ENCODE results near the gene KIAA0232. TPM values are rescaled to one million over a fixed set of nuclear protein-coding genes. Genes with fewer than 3 reads are reported as not detected.

The KIAA0232 gene
- total RNA-seq, 1 donor from 2014 or later: 27.2 TPM

DNA sequence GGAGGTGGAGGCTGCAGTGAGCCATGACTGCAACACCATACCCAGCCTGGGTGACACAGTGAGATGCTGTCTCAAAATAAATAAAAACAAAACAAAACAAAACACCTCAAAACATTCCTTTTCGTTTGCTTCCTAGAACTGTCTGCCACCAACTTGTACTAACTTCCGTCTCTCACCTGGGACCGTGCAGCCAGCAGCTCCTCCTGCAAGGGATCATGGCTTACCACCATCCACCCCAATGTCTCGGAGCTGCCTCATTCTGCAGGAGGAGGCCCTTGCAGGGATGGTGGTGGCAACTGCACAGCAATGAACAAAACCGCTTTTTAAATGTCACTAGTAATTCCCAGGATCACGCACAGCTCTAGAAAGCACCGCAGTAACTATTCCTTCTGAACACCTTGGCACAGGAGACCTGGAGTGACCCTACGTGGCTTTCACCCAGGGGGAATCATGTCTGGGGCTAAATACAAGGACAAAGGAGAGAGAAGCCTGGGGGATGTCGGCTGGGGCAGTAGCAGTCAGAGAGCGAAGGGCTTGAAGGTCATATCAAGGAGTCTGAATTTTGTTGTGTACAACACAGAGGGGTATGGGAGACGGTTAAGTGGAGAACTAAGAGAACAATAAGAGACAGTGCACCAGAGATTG is 17.4 kb upstream of the KIAA0232 start:
- Mint-ChIP-seq H3K36me3 (ENCODE audit: low read depth, unreplicated experiment) (no peaks in the 10 kb centered on the region), H3K4me1 (ENCODE audit: unreplicated experiment) (peaks cover 3% of the 10 kb centered on the region), H3K27ac (ENCODE audit: unreplicated experiment) (no peak overlapping the region), H3K27me3 (ENCODE audit: unreplicated experiment) (peaks cover 16% of the 10 kb centered on the region), H3K9me3 (ENCODE audit: unreplicated experiment) (no peaks in the 10 kb centered on the region), H3K4me3 (ENCODE audit: unreplicated experiment) (no peak overlapping the region)
- no peak for DNase-seq (ENCODE audit: low spot score)
- TF ChIP-seq, protein P1, sequence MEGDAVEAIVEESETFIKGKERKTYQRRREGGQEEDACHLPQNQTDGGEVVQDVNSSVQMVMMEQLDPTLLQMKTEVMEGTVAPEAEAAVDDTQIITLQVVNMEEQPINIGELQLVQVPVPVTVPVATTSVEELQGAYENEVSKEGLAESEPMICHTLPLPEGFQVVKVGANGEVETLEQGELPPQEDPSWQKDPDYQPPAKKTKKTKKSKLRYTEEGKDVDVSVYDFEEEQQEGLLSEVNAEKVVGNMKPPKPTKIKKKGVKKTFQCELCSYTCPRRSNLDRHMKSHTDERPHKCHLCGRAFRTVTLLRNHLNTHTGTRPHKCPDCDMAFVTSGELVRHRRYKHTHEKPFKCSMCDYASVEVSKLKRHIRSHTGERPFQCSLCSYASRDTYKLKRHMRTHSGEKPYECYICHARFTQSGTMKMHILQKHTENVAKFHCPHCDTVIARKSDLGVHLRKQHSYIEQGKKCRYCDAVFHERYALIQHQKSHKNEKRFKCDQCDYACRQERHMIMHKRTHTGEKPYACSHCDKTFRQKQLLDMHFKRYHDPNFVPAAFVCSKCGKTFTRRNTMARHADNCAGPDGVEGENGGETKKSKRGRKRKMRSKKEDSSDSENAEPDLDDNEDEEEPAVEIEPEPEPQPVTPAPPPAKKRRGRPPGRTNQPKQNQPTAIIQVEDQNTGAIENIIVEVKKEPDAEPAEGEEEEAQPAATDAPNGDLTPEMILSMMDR (IDR thresholded peaks at IDR 0.05; ENCODE audit: unreplicated experiment): no peak

DNA sequence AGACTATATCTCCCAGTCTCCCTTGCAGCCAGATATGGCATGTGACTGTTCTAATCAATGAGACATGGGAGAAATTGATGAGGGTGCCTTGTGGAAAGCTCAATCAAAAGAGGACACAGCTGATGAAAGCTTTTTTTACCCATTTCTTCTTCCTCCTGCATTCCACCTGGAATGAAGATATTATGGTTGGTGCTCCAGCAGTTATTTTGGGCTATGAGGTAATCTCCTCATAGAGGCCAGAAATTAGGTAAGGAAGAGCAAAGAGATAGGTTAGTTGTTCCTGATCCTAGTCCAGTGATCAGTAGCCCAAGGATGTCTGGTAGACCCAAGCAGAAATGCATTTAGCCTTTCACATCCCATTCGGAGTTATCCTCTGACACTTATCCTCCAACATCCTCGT is 16.8 kb upstream of the KIAA0232 start:
- no peak for DNase-seq (ENCODE audit: low spot score)
- no peaks in the 10 kb centered on the region for H3K36me3 Mint-ChIP-seq (ENCODE audit: low read depth, unreplicated experiment)
- H3K4me1 Mint-ChIP-seq (ENCODE audit: unreplicated experiment): peaks cover 3% of the 10 kb centered on the region
- H3K27me3 Mint-ChIP-seq (ENCODE audit: unreplicated experiment): peaks cover 16% of the 10 kb centered on the region
- no peak overlapping the region for H3K4me3 Mint-ChIP-seq (ENCODE audit: unreplicated experiment)
- H3K9me3 Mint-ChIP-seq (ENCODE audit: unreplicated experiment): no peaks in the 10 kb centered on the region
- H3K27ac Mint-ChIP-seq (ENCODE audit: unreplicated experiment): no peak overlapping the region
- TF ChIP-seq, protein P1 (IDR thresholded peaks at IDR 0.05; ENCODE audit: unreplicated experiment): no peak

DNA sequence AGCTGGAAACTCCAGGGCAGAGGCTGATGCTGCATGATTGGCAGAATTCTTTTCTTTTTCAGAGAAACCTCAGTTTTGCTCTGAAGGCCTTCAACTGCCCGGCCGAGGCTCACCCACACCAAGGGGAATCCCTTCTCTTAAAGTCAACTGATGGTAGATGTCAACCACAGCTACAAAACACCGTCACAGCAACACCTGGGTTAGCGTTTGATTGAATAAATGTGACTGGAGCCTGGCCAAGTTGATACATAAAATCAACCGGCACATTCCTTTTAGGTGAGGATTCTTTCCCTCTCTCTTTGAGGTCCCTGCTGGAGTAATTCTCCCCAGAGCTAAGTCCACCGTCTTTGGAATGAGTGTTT is 15.2 kb upstream of the KIAA0232 start:
- Mint-ChIP-seq H3K4me1 (ENCODE audit: unreplicated experiment) (no peaks in the 10 kb centered on the region), H3K27ac (ENCODE audit: unreplicated experiment) (no peak overlapping the region), H3K27me3 (ENCODE audit: unreplicated experiment) (peaks cover 6% of the 10 kb centered on the region), H3K36me3 (ENCODE audit: low read depth, unreplicated experiment) (no peaks in the 10 kb centered on the region), H3K9me3 (ENCODE audit: unreplicated experiment) (no peaks in the 10 kb centered on the region), H3K4me3 (ENCODE audit: unreplicated experiment) (no peak overlapping the region)
- no peak for DNase-seq (ENCODE audit: low spot score)
- TF ChIP-seq, protein P1 (IDR thresholded peaks at IDR 0.05; ENCODE audit: unreplicated experiment): no peak

DNA sequence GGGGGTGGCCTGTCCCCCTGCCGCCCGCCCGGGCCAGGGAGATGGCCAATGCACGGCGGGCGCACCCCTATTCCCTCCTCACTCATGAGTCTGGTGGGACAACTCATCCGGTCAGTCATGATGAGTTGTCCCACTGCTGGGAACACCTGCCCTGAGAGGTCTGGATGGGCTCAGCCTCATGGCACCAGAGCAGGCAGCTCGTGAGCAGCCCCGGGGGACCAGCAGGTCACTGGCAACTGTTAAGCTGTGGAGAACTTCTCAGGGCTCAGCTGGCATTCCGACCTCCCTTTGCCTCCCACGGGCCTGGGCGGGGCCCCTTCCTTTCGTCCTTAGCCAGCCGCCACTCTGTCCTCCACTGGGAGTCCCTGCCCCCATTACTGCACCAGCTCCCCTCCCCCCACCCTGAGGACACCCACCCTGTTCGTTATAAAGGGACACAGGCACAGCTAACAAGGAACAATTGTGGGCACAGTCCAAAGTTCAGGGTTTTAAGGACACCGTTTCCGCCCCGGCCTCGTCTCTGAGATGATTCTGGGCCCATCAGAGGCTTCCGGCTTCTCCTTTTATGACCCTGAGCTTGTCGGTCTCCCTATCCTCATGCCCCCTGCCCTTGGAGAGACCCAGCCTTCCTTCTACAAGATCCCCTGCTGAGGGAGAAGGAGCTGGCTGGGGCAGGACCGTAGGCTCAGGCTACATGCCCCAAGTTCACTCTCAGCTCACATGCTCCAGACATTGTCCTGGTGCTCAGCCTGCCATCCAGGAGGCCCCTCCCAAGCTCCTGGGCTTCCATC is 14.6 kb upstream of the KIAA0232 start:
- H3K27me3 Mint-ChIP-seq (ENCODE audit: unreplicated experiment): peaks cover 6% of the 10 kb centered on the region
- H3K4me3 Mint-ChIP-seq (ENCODE audit: unreplicated experiment): no peak overlapping the region
- H3K9me3 Mint-ChIP-seq (ENCODE audit: unreplicated experiment): no peaks in the 10 kb centered on the region
- DNase-seq (ENCODE audit: low spot score): no peak
- no peak overlapping the region for H3K27ac Mint-ChIP-seq (ENCODE audit: unreplicated experiment)
- TF ChIP-seq, protein P1 (IDR thresholded peaks at IDR 0.05; ENCODE audit: unreplicated experiment): no peak
- no peaks in the 10 kb centered on the region for H3K4me1 Mint-ChIP-seq (ENCODE audit: unreplicated experiment)
- H3K36me3 Mint-ChIP-seq (ENCODE audit: low read depth, unreplicated experiment): no peaks in the 10 kb centered on the region

DNA sequence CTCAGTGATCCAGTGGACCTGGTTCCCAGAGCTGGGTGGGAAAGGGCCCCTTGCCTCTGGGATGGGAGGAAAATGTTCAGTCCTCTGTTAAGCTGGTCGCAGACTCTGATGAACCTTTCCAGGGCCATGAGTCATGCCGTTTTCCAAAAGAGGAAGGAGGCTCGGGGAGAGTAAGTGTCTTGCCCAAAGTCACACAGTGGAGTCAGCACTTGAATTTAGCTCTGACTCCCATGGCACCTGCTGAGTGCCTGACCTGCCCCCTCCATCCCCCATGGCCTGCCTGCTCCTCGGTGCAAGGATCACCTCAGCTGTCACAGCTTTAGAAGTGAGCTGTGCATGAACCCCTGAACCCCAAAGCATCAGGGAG is 14.0 kb upstream of the KIAA0232 start:
- Mint-ChIP-seq H3K9me3 (ENCODE audit: unreplicated experiment) (no peaks in the 10 kb centered on the region), H3K27ac (ENCODE audit: unreplicated experiment) (no peak overlapping the region), H3K27me3 (ENCODE audit: unreplicated experiment) (peaks cover 10% of the 10 kb centered on the region), H3K4me3 (ENCODE audit: unreplicated experiment) (no peak overlapping the region), H3K4me1 (ENCODE audit: unreplicated experiment) (no peaks in the 10 kb centered on the region), H3K36me3 (ENCODE audit: low read depth, unreplicated experiment) (no peaks in the 10 kb centered on the region)
- TF ChIP-seq, protein P1 (IDR thresholded peaks at IDR 0.05; ENCODE audit: unreplicated experiment): no peak
- no peak for DNase-seq (ENCODE audit: low spot score)

Data from endothelial cell (in vitro differentiated cells).